ENCODE data around the gene KLHL7.

DNA sequence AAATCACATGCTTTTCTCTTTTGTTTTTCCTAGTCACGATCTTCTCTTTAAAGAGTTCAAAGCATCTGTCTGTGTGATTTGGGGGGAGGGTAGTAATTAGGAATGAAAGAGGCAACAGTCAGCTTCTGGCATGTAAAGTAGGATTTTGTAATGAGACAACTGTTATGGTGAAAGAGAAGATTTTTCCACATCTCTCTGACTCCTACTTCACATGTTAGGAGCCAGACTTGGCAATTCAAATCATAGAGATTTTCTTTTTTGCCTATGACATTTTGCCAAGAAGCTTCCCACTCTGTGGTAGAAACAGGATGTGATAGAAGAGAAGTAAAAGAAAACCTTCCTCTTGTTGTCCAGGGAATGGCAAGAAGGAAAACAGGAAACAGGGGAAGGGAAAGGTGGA, 38.3 kb upstream of the KLHL7 start:
- TF ChIP-seq, protein P1, sequence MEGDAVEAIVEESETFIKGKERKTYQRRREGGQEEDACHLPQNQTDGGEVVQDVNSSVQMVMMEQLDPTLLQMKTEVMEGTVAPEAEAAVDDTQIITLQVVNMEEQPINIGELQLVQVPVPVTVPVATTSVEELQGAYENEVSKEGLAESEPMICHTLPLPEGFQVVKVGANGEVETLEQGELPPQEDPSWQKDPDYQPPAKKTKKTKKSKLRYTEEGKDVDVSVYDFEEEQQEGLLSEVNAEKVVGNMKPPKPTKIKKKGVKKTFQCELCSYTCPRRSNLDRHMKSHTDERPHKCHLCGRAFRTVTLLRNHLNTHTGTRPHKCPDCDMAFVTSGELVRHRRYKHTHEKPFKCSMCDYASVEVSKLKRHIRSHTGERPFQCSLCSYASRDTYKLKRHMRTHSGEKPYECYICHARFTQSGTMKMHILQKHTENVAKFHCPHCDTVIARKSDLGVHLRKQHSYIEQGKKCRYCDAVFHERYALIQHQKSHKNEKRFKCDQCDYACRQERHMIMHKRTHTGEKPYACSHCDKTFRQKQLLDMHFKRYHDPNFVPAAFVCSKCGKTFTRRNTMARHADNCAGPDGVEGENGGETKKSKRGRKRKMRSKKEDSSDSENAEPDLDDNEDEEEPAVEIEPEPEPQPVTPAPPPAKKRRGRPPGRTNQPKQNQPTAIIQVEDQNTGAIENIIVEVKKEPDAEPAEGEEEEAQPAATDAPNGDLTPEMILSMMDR (IDR thresholded peaks at IDR 0.05 in 8 of 11, conservative IDR thresholded peaks at IDR 0.05 in 3 of 11): no peak
- no peak for TF ChIP-seq POLR2A (IDR thresholded peaks at IDR 0.05)
